NCI-H2107 treated with DMSO at 0.1 percent for 48 hours (cell line): ENCODE measurements around the gene CEMP1.

Experiments used
- DNase-seq: peaks from one replicate; lab custom pipeline; 2025; ENCODE audit not compliant: unreplicated experiment; lab: John Stamatoyannopoulos, UW

The CEMP1 gene

GRCh38 chr16:2520784-2521531 is 10.2 kb downstream of the CEMP1 start:
- DNase-seq: no peak

GRCh38 chr16:2520097-2520783 is 11.0 kb downstream of the CEMP1 start, which contains the start of gene AMDHD2:
Gene AMDHD2 (plus strand): TSS chr16:2520371. CDS start chr16:2520459, 88 bp downstream.
- DNase-seq: peak; percentile 34

- no peak for DNase-seq
These were observed 11.5 kb downstream of the CEMP1 start for GRCh38 chr16:2519711-2520080.

GRCh38 chr16:2518823-2519710 is 12.1 kb downstream of the CEMP1 start:
- no peak for DNase-seq

- no peak for DNase-seq
These were observed 13.1 kb downstream of the CEMP1 start for GRCh38 chr16:2517954-2518605.

GRCh38 chr16:2516391-2517240 is 14.6 kb downstream of the CEMP1 start:
- DNase-seq: no peak

GRCh38 chr16:2515180-2515851 is 15.9 kb downstream of the CEMP1 start:
- DNase-seq: no peak

GRCh38 chr16:2514333-2515179 is 16.7 kb downstream of the CEMP1 start:
- no peak for DNase-seq

GRCh38 chr16:2513405-2514332 is 17.5 kb downstream of the CEMP1 start, which contains the start of gene ATP6V0C:
Gene ATP6V0C (plus strand): TSS chr16:2513952. CDS start chr16:2514104, 152 bp downstream.
- DNase-seq: peak; percentile 81

- peak; percentile 19 for DNase-seq
These were observed 18.3 kb downstream of the CEMP1 start for GRCh38 chr16:2512735-2513404.

GRCh38 chr16:2511996-2512734 is 19.0 kb downstream of the CEMP1 start:
- DNase-seq: no peak

- DNase-seq: no peak
These were observed 19.9 kb downstream of the CEMP1 start for GRCh38 chr16:2511128-2511800.

GRCh38 chr16:2508722-2509400 is 22.3 kb downstream of the CEMP1 start:
- no peak for DNase-seq

GRCh38 chr16:2507665-2508064 is 23.5 kb downstream of the CEMP1 start:
- no peak for DNase-seq

- DNase-seq: no peak
These were observed 24.1 kb downstream of the CEMP1 start for GRCh38 chr16:2507052-2507659.
